PC-3 (cell line): ENCODE results near the gene TUBGCP6. TPM values are rescaled to one million over a fixed set of nuclear protein-coding genes. Genes with fewer than 3 reads are reported as not detected.
A peak's percentile ranks its signal among the peaks of the same experiment; 100 is the strongest.
"Not testable (repeated sequence)": the region's sequence is repeated elsewhere in the genome, so short reads cannot be mapped to it uniquely, and the experiment has no call there.

Experiments
- ATAC-seq: fragments of 200-7000 bp; cut with Tn5 transposase; 2 replicates; pipeline ENCODE4 v1.9.1; 2020; ENCODE audit warnings: mild to moderate bottlenecking, moderate library complexity
- BruUV-seq: library from RNA; stranded (reverse); fragments of 400-500 nt; replicated peaks from 2 replicates; lab custom pipeline; 2021; lab: Mats Ljungman, UMichigan
- CTCF ChIA-PET: fragments of 300-600 bp; sonication (Branson Sonifier 250); formaldehyde crosslinking; loops from one replicate; lab custom pipeline; 2022; ENCODE audit warnings: antibody characterized with exemption; lab: Charles Lee
- POLR2A ChIA-PET: fragments of 300-600 bp; sonication (Branson Sonifier 250); formaldehyde crosslinking; loops from one replicate; lab custom pipeline; 2022; ENCODE audit warnings: antibody characterized with exemption; ENCODE audit not compliant: unreplicated experiment; lab: Charles Lee
- DNase-seq: peaks from one replicate; pipeline ENCODE4 v3.0.0-alpha.2; 2015
- H2AFZ ChIP-seq: fragments of 300-600 bp; sonication (generic); 2 replicates; pipeline ENCODE4 v1.6.0; 2016; ENCODE audit warnings: antibody characterized with exemption, low read length
- H3F3A ChIP-seq: fragments of 300-600 bp; sonication (generic); one replicate; pipeline ENCODE4 v1.6.0; 2017; ENCODE audit warnings: antibody characterized with exemption, low read length, control low read depth, mild to moderate bottlenecking; ENCODE audit not compliant: unreplicated experiment
- H3K27ac ChIP-seq: fragments of 300-600 bp; sonication (generic); 2 replicates; pipeline ENCODE4 v1.5.1; 2016; ENCODE audit warnings: mild to moderate bottlenecking, low read length
- H3K27me3 ChIP-seq: fragments of 300-600 bp; sonication (generic); 2 replicates; pipeline ENCODE4 v1.6.1; 2016; ENCODE audit warnings: low read length, mixed read lengths
- H3K36me3 ChIP-seq: fragments of 300-600 bp; sonication (generic); 2 replicates; pipeline ENCODE4 v1.6.1; 2016; ENCODE audit warnings: low read depth, mixed run types, low read length, mixed read lengths
- H3K4me1 ChIP-seq: fragments of 300-600 bp; sonication (generic); 2 replicates; pipeline ENCODE4 v1.5.1; 2016; ENCODE audit warnings: low read length; ENCODE audit not compliant: insufficient read depth
- H3K4me2 ChIP-seq: fragments of 300-600 bp; sonication (generic); 2 replicates; pipeline ENCODE4 v1.6.0; 2016; ENCODE audit warnings: low read length
- H3K4me3 ChIP-seq: fragments of 300-600 bp; sonication (generic); 2 replicates; pipeline ENCODE4 v1.5.1; 2016; ENCODE audit warnings: mild to moderate bottlenecking, low read length, mixed read lengths
- H3K79me2 ChIP-seq: fragments of 300-600 bp; sonication (generic); 2 replicates; pipeline ENCODE4 v1.6.1; 2017; ENCODE audit warnings: low read length, mixed read lengths
- H3K9ac ChIP-seq: fragments of 300-600 bp; sonication (generic); 2 replicates; pipeline ENCODE4 v1.6.0; 2016; ENCODE audit warnings: mild to moderate bottlenecking, low read length
- H3K9me2 ChIP-seq: fragments of 300-600 bp; sonication (generic); replicated peaks from 2 replicates; pipeline ENCODE4 v1.6.1; 2016; ENCODE audit warnings: mixed run types, low read length, mixed read lengths
- H3K9me3 ChIP-seq: fragments of 300-600 bp; sonication (generic); 2 replicates; pipeline ENCODE4 v1.6.1; 2016; ENCODE audit warnings: low read length, mixed read lengths
- H4K20me1 ChIP-seq: fragments of 300-600 bp; sonication (generic); 2 replicates; pipeline ENCODE4 v1.6.1; 2016; ENCODE audit warnings: low read length, mixed read lengths
- EZH2 ChIP-seq: fragments of 300-600 bp; sonication (generic); IDR thresholded peaks from one replicate; pipeline ENCODE4 v1.6.1; 2017; ENCODE audit warnings: antibody characterized with exemption, mild to moderate bottlenecking, low read length; ENCODE audit not compliant: unreplicated experiment
- EZH2phosphoT487 ChIP-seq: fragments of 300-600 bp; sonication (generic); IDR thresholded peaks from 2 replicates; pipeline ENCODE4 v1.6.1; 2018; ENCODE audit warnings: mild to moderate bottlenecking, antibody characterized with exemption, low read length, borderline replicate concordance
- intact Hi-C: fragments of 100-400 bp; cut with micrococcal nuclease; formaldehyde crosslinking; loops from 2 replicates; pipeline ENCODE4 v1.9.0; 2023
- total RNA-seq: library from RNA; depleted of rRNA; stranded (reverse); fragments of >200 nt; gene quantifications from 2 replicates; pipeline ENCODE4 v1.2.3, GENCODE V29; 2014; rRNA removed
- TF ChIP-seq, protein P1 (sequence below): fragments of 300-600 bp; sonication (generic); conservative IDR thresholded peaks from 2 replicates; pipeline ENCODE4 v1.5.1; 2017; ENCODE audit warnings: antibody characterized with exemption, low read depth, mild to moderate bottlenecking, low read length

Gene TUBGCP6
- total RNA-seq, 1 experiment from 2014 or later, result 32.1 TPM

DNA sequence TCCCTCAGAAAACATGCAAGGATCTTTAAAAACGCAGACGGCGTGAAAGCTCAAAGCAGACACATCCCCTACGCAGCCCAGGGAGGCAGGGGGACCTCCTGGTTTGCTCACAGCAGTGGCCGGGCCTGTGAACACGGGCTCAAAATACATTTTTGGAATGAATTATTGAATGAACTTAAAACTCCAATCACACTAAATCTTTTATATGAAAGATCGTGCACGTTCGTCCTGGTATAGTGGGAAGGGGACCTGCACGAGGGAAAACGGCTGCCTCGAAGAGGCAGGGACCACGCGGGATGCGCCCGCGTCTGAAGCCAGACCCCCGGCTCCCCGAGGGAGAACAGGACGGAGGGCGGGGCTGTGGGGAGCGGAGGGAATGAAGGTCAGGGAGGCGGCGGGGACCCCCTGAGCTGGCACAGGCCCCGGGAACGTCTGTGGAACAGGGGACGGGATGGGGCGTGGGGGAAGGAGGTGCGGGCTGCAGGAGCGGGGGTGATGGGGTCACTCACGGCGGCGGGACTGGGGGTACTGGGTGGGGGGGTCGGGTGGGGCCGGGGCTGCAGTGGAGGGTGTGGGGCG, 75.6 kb downstream of the TUBGCP6 start:
- ATAC-seq (no peak), DNase-seq (no peak)
- Histone ChIP-seq H3K9ac (no peak overlapping the region), H3K79me2 (no peaks in the 10 kb centered on the region; the same call in 1 of the 2 replicates), H3K9me2 (no peaks in the 10 kb centered on the region), H3K27ac (no peak overlapping the region), H3K9me3 (no peaks in the 10 kb centered on the region), H3K4me2 (peak overlapping the region; percentile 71), H3F3A (no peaks in the 10 kb centered on the region), H3K27me3 (no peaks in the 10 kb centered on the region), H3K36me3 (no peaks in the 10 kb centered on the region), H3K4me3 (no peak overlapping the region; the same call in 1 of the 2 replicates), H4K20me1 (no peaks in the 10 kb centered on the region), H2AFZ (peak overlapping the region; percentile 34; the same call in 1 of the 2 replicates), H3K4me1 (no peaks in the 10 kb centered on the region)
- ChIA-PET CTCF (no interaction called here), POLR2A (interaction anchor here (0.6 kb wide), 1 partner anchor 119 kb away, joined by 3 read pairs; no protein-coding TSS in a partner anchor)
- TF ChIP-seq EZH2, result no peak
- TF ChIP-seq, protein P1, sequence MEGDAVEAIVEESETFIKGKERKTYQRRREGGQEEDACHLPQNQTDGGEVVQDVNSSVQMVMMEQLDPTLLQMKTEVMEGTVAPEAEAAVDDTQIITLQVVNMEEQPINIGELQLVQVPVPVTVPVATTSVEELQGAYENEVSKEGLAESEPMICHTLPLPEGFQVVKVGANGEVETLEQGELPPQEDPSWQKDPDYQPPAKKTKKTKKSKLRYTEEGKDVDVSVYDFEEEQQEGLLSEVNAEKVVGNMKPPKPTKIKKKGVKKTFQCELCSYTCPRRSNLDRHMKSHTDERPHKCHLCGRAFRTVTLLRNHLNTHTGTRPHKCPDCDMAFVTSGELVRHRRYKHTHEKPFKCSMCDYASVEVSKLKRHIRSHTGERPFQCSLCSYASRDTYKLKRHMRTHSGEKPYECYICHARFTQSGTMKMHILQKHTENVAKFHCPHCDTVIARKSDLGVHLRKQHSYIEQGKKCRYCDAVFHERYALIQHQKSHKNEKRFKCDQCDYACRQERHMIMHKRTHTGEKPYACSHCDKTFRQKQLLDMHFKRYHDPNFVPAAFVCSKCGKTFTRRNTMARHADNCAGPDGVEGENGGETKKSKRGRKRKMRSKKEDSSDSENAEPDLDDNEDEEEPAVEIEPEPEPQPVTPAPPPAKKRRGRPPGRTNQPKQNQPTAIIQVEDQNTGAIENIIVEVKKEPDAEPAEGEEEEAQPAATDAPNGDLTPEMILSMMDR, result no peak
- TF ChIP-seq EZH2phosphoT487, result no peak
- intact Hi-C loops, result no loop called here
- BruUV-seq, result no TSS peak

DNA sequence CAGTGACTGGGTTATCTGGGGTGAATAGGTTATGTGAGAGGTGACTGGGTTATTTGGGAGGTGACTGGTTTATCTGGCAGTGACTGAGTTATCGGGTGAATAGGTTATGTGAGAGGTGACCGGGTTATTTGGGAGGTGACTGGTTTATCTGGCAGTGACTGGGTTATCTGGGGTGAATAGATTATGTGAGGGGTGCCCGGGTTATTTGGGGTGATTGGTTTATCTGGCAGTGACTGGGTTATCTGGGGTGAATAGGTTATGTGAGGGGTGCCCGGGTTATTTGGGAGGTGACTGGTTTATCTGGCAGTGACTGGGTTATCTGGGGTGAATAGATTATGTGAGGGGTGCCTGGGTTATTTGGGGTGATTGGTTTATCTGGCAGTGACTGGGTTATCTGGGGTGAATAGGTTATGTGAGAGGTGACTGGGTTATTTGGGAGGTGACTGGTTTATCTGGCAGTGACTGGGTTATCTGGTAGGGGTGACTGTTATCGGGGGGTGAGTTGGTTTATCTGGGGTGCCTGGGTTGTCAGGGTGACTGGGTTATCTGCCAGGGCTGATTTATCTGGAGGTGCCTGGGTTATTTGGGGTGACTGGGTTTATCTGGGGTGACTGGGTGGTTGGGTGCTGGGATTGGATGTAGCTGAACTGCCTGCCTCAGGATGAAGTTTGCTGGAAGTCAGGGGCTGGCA, 76.2 kb downstream of the TUBGCP6 start:
- not testable (repeated sequence) for BruUV-seq

GRCh38 chr22:50167689-50168489, 76.9 kb downstream of the TUBGCP6 start:
- no peak for TF ChIP-seq EZH2
- TF ChIP-seq, protein P1, result no peak
- no peak for TF ChIP-seq EZH2phosphoT487
- no peaks in the 10 kb centered on the region for H3K9me3 ChIP-seq
- H4K20me1 ChIP-seq, result no peaks in the 10 kb centered on the region
- ChIA-PET CTCF (no interaction called here), POLR2A (no interaction called here)
- no peak overlapping the region for H3K27ac ChIP-seq
- DNase-seq, result no peak
- ATAC-seq, result no peak
- H3K27me3 ChIP-seq, result no peaks in the 10 kb centered on the region
- H2AFZ ChIP-seq, result no peak overlapping the region
- H3K4me3 ChIP-seq, result no peak overlapping the region
- no peak overlapping the region for H3K4me2 ChIP-seq
- no peaks in the 10 kb centered on the region for H3K4me1 ChIP-seq
- no peaks in the 10 kb centered on the region for H3K36me3 ChIP-seq
- no peaks in the 10 kb centered on the region for H3F3A ChIP-seq
- no TSS peak for BruUV-seq
- H3K79me2 ChIP-seq, result no peaks in the 10 kb centered on the region; the same call in 1 of the 2 replicates
- intact Hi-C loops, result no loop called here
- H3K9me2 ChIP-seq, result no peaks in the 10 kb centered on the region
- no peak overlapping the region for H3K9ac ChIP-seq

More for the DNA sequence above, 76.2 kb downstream of the TUBGCP6 start:
- H3K27ac ChIP-seq, H3K4me1 ChIP-seq, H3K9me3 ChIP-seq, H4K20me1 ChIP-seq, H3K79me2 ChIP-seq, H3K9ac ChIP-seq, CTCF ChIA-PET, intact Hi-C loops, H3K9me2 ChIP-seq, POLR2A ChIA-PET, H3K27me3 ChIP-seq, H3K4me2 ChIP-seq, H3K4me3 ChIP-seq, DNase-seq, H3K36me3 ChIP-seq, H3F3A ChIP-seq, ATAC-seq, H2AFZ ChIP-seq: not testable (repeated sequence)

Other genes with a start within 250 kb of the TUBGCP6 start
- 0.04 TPM in 1 of 2 replicates, not detected in the other for gene IL17REL, start 232.3 kb downstream of the TUBGCP6 start, total RNA-seq
- gene TTLL8, start 186.7 kb downstream of the TUBGCP6 start, total RNA-seq, result not detected in 2 replicates
- 0.62 TPM in 1 of 2 replicates, not detected in the other for gene MLC1, start 159.6 kb downstream of the TUBGCP6 start, total RNA-seq
- gene MOV10L1, start 155.0 kb downstream of the TUBGCP6 start, total RNA-seq, result 0.26 and 1.6 TPM in 2 replicates
- gene PANX2, start 74.3 kb downstream of the TUBGCP6 start, total RNA-seq, result 9.4 and 11.9 TPM in 2 replicates
- gene TRABD, start 59.1 kb downstream of the TUBGCP6 start, total RNA-seq, result 53.4 and 59.8 TPM in 2 replicates
- 32.8 and 37.4 TPM in 2 replicates for gene SELENOO, start 44.0 kb downstream of the TUBGCP6 start, total RNA-seq
- gene HDAC10, start 6.2 kb upstream of the TUBGCP6 start, total RNA-seq, result 25.8 and 34.5 TPM in 2 replicates
- gene MAPK12, start 16.7 kb upstream of the TUBGCP6 start, total RNA-seq, result 22.4 and 22.5 TPM in 2 replicates
- 7.0 and 7.6 TPM in 2 replicates for gene MAPK11, start 25.4 kb upstream of the TUBGCP6 start, total RNA-seq
- 68.2 and 82.9 TPM in 2 replicates for gene PLXNB2, start 62.6 kb upstream of the TUBGCP6 start, total RNA-seq
- gene DENND6B, start 82.0 kb upstream of the TUBGCP6 start, total RNA-seq, result 1.1 and 1.7 TPM in 2 replicates
- 46.2 and 54.0 TPM in 2 replicates for gene PPP6R2, start 98.3 kb upstream of the TUBGCP6 start, total RNA-seq
- gene SBF1, start 230.0 kb upstream of the TUBGCP6 start, total RNA-seq, result 48.5 and 67.1 TPM in 2 replicates
- gene ADM2, start 236.5 kb upstream of the TUBGCP6 start, total RNA-seq, result 0.98 and 1.8 TPM in 2 replicates
- gene MIOX, start 241.8 kb upstream of the TUBGCP6 start, total RNA-seq, result not detected in 2 replicates